Transverse colon (tissue), 4 donors: ENCODE data around the gene HES7. TPM values are rescaled to one million over a fixed set of nuclear protein-coding genes. Genes with fewer than 3 reads are reported as not detected.

Experiments
- DNase-seq: peaks from one replicate; pipeline ENCODE4 v3.0.0-alpha.2; 2019
- H3K27ac ChIP-seq, 4 donors: fragments of 200-600 bp; sonication (generic); 2 replicates each; pipeline ENCODE4 v1.5.1; 2016 to 2018; ENCODE audit warnings: inconsistent platforms in 4 of 4
- H3K27me3 ChIP-seq: fragments of 200-600 bp; sonication (generic); 2 replicates; pipeline ENCODE4 v1.5.1; 2017; ENCODE audit warnings: inconsistent platforms
- H3K36me3 ChIP-seq, 4 donors: fragments of 200-600 bp; sonication (generic); 2 replicates each; pipeline ENCODE4 v1.5.1; 2017 to 2019; ENCODE audit warnings: inconsistent platforms in 4 of 4
- H3K4me1 ChIP-seq, 4 donors: fragments of 200-600 bp; sonication (generic); 2 replicates each; pipeline ENCODE4 v1.5.1; 2017 to 2020; ENCODE audit warnings: inconsistent platforms in 4 of 4
- H3K4me3 ChIP-seq, 4 donors: fragments of 200-600 bp; sonication (generic); 1 replicate in 1 of 4; 2 replicates in 3 of 4; pipeline versions ENCODE4 v1.5.1 to v1.6.1; 2017 to 2019; ENCODE audit warnings: inconsistent platforms in 4 of 4
- H3K9me3 ChIP-seq, 2 donors: fragments of 200-600 bp; sonication (generic); 2 replicates each; pipeline ENCODE4 v1.5.1; 2017 to 2019; ENCODE audit warnings: inconsistent platforms in 2 of 2
- CTCF ChIP-seq, 5 experiments: fragments of 200-600 bp in 3 of 5; fragments of 450-650 bp in 2 of 5; sonication (generic) in 3 of 5; IDR thresholded peaks; 1 replicate in 2 of 5; 2 replicates in 3 of 5; pipeline ENCODE4 v1.5.1; 2016 to 2017; ENCODE audit warnings: antibody characterized with exemption in 5 of 5, inconsistent platforms in 3 of 5, mild to moderate bottlenecking in 2 of 5, moderate library complexity in 1 of 5
- EP300 ChIP-seq: sonication (generic); formaldehyde crosslinking; IDR thresholded peaks from one replicate; pipeline ENCODE4 v1.6.1; 2017; ENCODE audit warnings: antibody characterized with exemption, low read depth
- POLR2A ChIP-seq: fragments of 450-650 bp; IDR thresholded peaks from one replicate; pipeline ENCODE4 v1.6.1; 2016; ENCODE audit warnings: antibody characterized with exemption, mild to moderate bottlenecking, moderate library complexity
- POLR2AphosphoS5 ChIP-seq, 3 donors: sonication (generic); formaldehyde crosslinking; IDR thresholded peaks; one replicate each; pipeline ENCODE4 v1.6.1; 2016; ENCODE audit warnings: antibody characterized with exemption in 3 of 3
- WGBS, 2 donors: methylation state at CpG; one replicate each; pipeline ENCODE4 v1.1.5; 2018; ENCODE audit warnings: low coverage in 1 of 2; 5-methylcytosine and 5-hydroxymethylcytosine counted together
- in situ Hi-C, 4 donors: fragments of 200-750 bp; cut with MboI; loops; one replicate each; pipeline versions ENCODE4 v1.15.0 to v1.15.1; 2017; ENCODE audit warnings: low sequenced_read_pairs in 3 of 4, low pct_ligation_motif_present in 1 of 4, low pct_unique_long_range_greater_than_20kb in 1 of 4
- intact Hi-C: fragments of 100-400 bp; cut with DNase I; formaldehyde crosslinking; loops from one replicate; pipeline ENCODE4 v1.15.1; 2023; ENCODE audit warnings: low total_unique reads
- total RNA-seq, 4 donors: library from RNA; depleted of rRNA; stranded (reverse); fragments of >200 nt; gene quantifications; one replicate each; pipeline ENCODE4 v1.1.0, GENCODE V29; 2016

The HES7 gene
- total RNA-seq, 4 donors from 2014 or later = not detected

- intact Hi-C loops = loop anchor here (10.0 kb wide), 1 partner anchor 62 kb away; no protein-coding TSS in a partner anchor
- Histone ChIP-seq H3K27ac (peak overlapping the region in 1 of 4 donors; percentile 9), H3K27me3 (peaks cover 62% of the 10 kb centered on the region), H3K4me1 (peaks cover 50 to 86% (median 70%) of the 10 kb centered on the region in 4 donors), H3K36me3 (no peaks in the 10 kb centered on the region), H3K9me3 (no peaks in the 10 kb centered on the region), H3K4me3 (peak overlapping the region in 3 of 4 donors; percentile 2 to 58 (median 44))
- in situ Hi-C loops = no loop called here
- DNase-seq = no peak
- TF ChIP-seq POLR2A (no peak), POLR2AphosphoS5 (IDR thresholded peaks at IDR 0.05) (no peak), CTCF (IDR thresholded peaks at IDR 0.05) (no peak), EP300 (no peak)
- 0 to 1% methylated on average over 13 to 51 of the region's 55 CpGs for WGBS, 2 donors
Measured at GRCh38 chr17:8122924-8123694, 797 bp downstream of the HES7 start.

GRCh38 chr17:8122422-8122923 is 1.4 kb downstream of the HES7 start:
- Histone ChIP-seq H3K4me1 (peaks cover 56 to 93% (median 77%) of the 10 kb centered on the region in 4 donors), H3K4me3 (peak overlapping the region; percentile 2 to 58 (median 36)), H3K9me3 (no peaks in the 10 kb centered on the region), H3K36me3 (no peaks in the 10 kb centered on the region), H3K27ac (peak overlapping the region in 2 of 4 donors; percentile 44 to 49), H3K27me3 (peaks cover 61% of the 10 kb centered on the region)
- in situ Hi-C loops = no loop called here
- WGBS, 2 donors = 0 to 2% methylated on average over 8 to 29 of the region's 29 CpGs
- TF ChIP-seq POLR2A (no peak), POLR2AphosphoS5 (IDR thresholded peaks at IDR 0.05) (no peak), EP300 (no peak)
- intact Hi-C loops = loop anchor here (10.0 kb wide), 1 partner anchor 62 kb away; no protein-coding TSS in a partner anchor
- no peak for DNase-seq

DNA sequence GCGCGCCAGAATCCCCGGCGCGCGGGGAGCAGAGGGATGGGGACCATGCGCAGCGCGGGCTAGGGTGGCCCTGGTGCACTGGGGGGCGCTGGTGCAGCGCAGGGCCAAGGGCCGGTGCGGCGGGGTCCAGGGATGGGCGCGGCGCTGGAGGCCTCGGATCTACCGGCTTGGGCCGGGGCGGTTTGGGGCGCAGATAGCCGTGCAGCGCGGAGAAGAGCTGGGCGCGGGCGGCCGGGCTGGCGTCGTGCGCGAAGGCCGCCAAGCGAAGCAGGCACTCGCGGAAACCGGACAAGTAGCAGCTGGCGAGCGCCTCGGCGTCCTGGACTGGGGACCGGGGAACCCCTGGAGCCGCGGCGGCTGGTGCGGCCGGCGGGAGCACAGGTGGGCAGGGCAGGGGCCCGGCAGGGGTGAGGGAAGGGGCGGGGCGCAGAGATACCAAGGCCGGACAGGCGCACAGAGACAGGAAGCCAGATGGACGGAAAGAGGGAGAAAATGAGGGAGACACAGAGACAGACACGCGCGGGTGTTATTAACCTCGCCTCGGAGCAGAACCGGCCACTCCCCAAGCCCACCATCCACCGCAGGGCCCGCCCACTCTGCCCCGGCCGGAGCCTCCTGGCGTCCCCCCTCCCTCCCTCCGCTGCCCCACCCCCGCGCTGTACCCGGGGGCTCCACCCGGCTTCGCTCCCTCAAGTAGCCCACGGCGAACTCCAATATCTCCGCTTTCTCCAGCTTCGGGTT is 2.1 kb downstream of the HES7 start:
- peaks cover 64% of the 10 kb centered on the region for H3K27me3 ChIP-seq
- peak overlapping the region; percentile 2 to 58 (median 36) for H3K4me3 ChIP-seq
- H3K36me3 ChIP-seq = no peaks in the 10 kb centered on the region
- peak; percentile 67 for DNase-seq
- WGBS, 2 donors = 0 to 2% methylated on average over 13 to 36 of the region's 76 CpGs
- TF ChIP-seq POLR2A (no peak), CTCF (IDR thresholded peaks at IDR 0.05) (peak in 3 of 5 experiments; percentile 23 to 36 (median 34))
- no peaks in the 10 kb centered on the region for H3K9me3 ChIP-seq
- H3K27ac ChIP-seq = peak overlapping the region in 3 of 4 donors; percentile 0 to 49 (median 44)
- intact Hi-C loops = loop anchor here (10.0 kb wide), 1 partner anchor 63 kb away; no protein-coding TSS in a partner anchor
- in situ Hi-C loops = no loop called here
- peaks cover 53 to 94% (median 78%) of the 10 kb centered on the region in 4 donors for H3K4me1 ChIP-seq

- in situ Hi-C loops = no loop called here
- WGBS, 2 donors = 0% methylated on average over 7 of the region's 25 CpGs; no CpG with 5 or more reads in 1 of the 2 donors
- peak overlapping the region; percentile 2 to 58 (median 36) for H3K4me3 ChIP-seq
- peaks cover 69% of the 10 kb centered on the region for H3K27me3 ChIP-seq
- H3K27ac ChIP-seq = peak overlapping the region in 3 of 4 donors; percentile 0 to 49 (median 44)
- no peaks in the 10 kb centered on the region for H3K36me3 ChIP-seq
- no peak for DNase-seq
- intact Hi-C loops = loop anchor here (10.0 kb wide), 1 partner anchor 63 kb away; no protein-coding TSS in a partner anchor
- TF ChIP-seq POLR2AphosphoS5 (IDR thresholded peaks at IDR 0.05) (no peak), CTCF (IDR thresholded peaks at IDR 0.05) (no peak), POLR2A (no peak), EP300 (no peak)
- H3K9me3 ChIP-seq = no peaks in the 10 kb centered on the region
- H3K4me1 ChIP-seq = peaks cover 51 to 92% (median 75%) of the 10 kb centered on the region in 4 donors
Measured at GRCh38 chr17:8121407-8121680, 2.6 kb downstream of the HES7 start.
